ENCODE data around the gene BBS9.
"Not testable (repeated sequence)": the region's sequence is repeated elsewhere in the genome, so short reads cannot be mapped to it uniquely, and the experiment has no call there.

BBS9 gene

GRCh38 chr7:33466203-33466602, 336.8 kb downstream of the BBS9 start:
- TF ChIP-seq CTCF (IDR thresholded peaks at IDR 0.05; ENCODE audit: low read depth, low read length, missing control alignments), result no peak
- H3K4me3 ChIP-seq (replicated peaks; ENCODE audit: low read depth, low read length), result no peak overlapping the region
- no peak for DNase-seq (ENCODE audit: extremely low read depth, low read depth)

- no peak overlapping the region for H3K4me3 ChIP-seq (replicated peaks; ENCODE audit: low read depth, low read length)
- DNase-seq (ENCODE audit: extremely low read depth, low read depth), result no peak
Measured at GRCh38 chr7:33471636-33472242, 342.4 kb downstream of the BBS9 start.

GRCh38 chr7:33472348-33473025, 343.1 kb downstream of the BBS9 start:
- H3K4me3 ChIP-seq (replicated peaks; ENCODE audit: low read depth, low read length), result no peak overlapping the region
- TF ChIP-seq CTCF (IDR thresholded peaks at IDR 0.05; ENCODE audit: low read depth, low read length, missing control alignments), result no peak
- DNase-seq (ENCODE audit: extremely low read depth, low read depth), result no peak

More at GRCh38 chr7:33471636-33472242, 342.4 kb downstream of the BBS9 start:
- no peak for TF ChIP-seq CTCF (IDR thresholded peaks at IDR 0.05; ENCODE audit: low read depth, low read length, missing control alignments)

- no peak overlapping the region for H3K4me3 ChIP-seq (replicated peaks; ENCODE audit: low read depth, low read length)
- no peak for TF ChIP-seq CTCF (IDR thresholded peaks at IDR 0.05; ENCODE audit: low read depth, low read length, missing control alignments)
- no peak for DNase-seq (ENCODE audit: extremely low read depth, low read depth)
Measured at GRCh38 chr7:33477719-33478480, 348.5 kb downstream of the BBS9 start.

- not testable (repeated sequence) for H3K4me3 ChIP-seq (replicated peaks; ENCODE audit: low read depth, low read length); DNase-seq (ENCODE audit: extremely low read depth, low read depth)
Measured at GRCh38 chr7:33484476-33484875, 355.1 kb downstream of the BBS9 start.

- no peak for DNase-seq (ENCODE audit: extremely low read depth, low read depth)
- TF ChIP-seq CTCF (IDR thresholded peaks at IDR 0.05; ENCODE audit: low read depth, low read length, missing control alignments), result no peak
- no peak overlapping the region for H3K4me3 ChIP-seq (replicated peaks; ENCODE audit: low read depth, low read length)
Measured at GRCh38 chr7:33485747-33486493, 356.6 kb downstream of the BBS9 start.

All from HFF-Myc (cell line).